OCI-LY1 (cell line): ENCODE results near the gene CCDC28A.

Experiments used
- H2AFZ ChIP-seq: fragments of 200-600 bp; sonication (generic), shearing (Covaris generic); 2 replicates; pipeline ENCODE4 v1.6.0; 2014; ENCODE audit warnings: antibody characterized with exemption, mild to moderate bottlenecking, low read length
- H3F3A ChIP-seq: fragments of 200-600 bp; sonication (generic), shearing (Covaris generic); 2 replicates; pipeline ENCODE4 v1.6.0; 2014; ENCODE audit warnings: mild to moderate bottlenecking, antibody characterized with exemption, low read length, moderate library complexity; ENCODE audit not compliant: insufficient read depth
- H3K27ac ChIP-seq: fragments of 200-600 bp; sonication (generic); 2 replicates; pipeline ENCODE4 v1.5.1; 2014; ENCODE audit warnings: low read length, mixed run types, mild to moderate bottlenecking, low read depth; ENCODE audit not compliant: poor library complexity, severe bottlenecking
- H3K27me3 ChIP-seq: fragments of 200-600 bp; sonication (generic); 2 replicates; pipeline ENCODE4 v1.6.0; 2014; ENCODE audit warnings: antibody characterized with exemption, mild to moderate bottlenecking, low read length, moderate library complexity; ENCODE audit not compliant: insufficient read depth
- H3K36me3 ChIP-seq: fragments of 200-600 bp; sonication (generic); 2 replicates; pipeline ENCODE4 v1.6.1; 2014; ENCODE audit warnings: mild to moderate bottlenecking, antibody characterized with exemption, low read length, moderate library complexity, mixed read lengths; ENCODE audit not compliant: insufficient read depth
- H3K4me1 ChIP-seq: fragments of 200-600 bp; sonication (generic); 2 replicates; pipeline ENCODE4 v1.5.1; 2014; ENCODE audit warnings: mild to moderate bottlenecking, low read length, moderate library complexity; ENCODE audit not compliant: insufficient read depth, severe bottlenecking
- H3K4me2 ChIP-seq: fragments of 200-600 bp; sonication (generic), shearing (Covaris generic); 2 replicates; pipeline ENCODE4 v1.6.1; 2014; ENCODE audit warnings: low read length
- H3K4me3 ChIP-seq: fragments of 200-600 bp; sonication (generic); 2 replicates; pipeline ENCODE4 v1.5.1; 2014; ENCODE audit warnings: low read length, low read depth, mild to moderate bottlenecking, mixed read lengths; ENCODE audit not compliant: poor library complexity, severe bottlenecking
- H3K79me2 ChIP-seq: fragments of 200-600 bp; shearing (Covaris generic); 2 replicates; pipeline ENCODE4 v1.6.1; 2016; ENCODE audit warnings: mixed run types, low read length, mixed read lengths; ENCODE audit not compliant: insufficient read depth
- H3K9ac ChIP-seq: fragments of 200-600 bp; sonication (generic), shearing (Covaris generic); 2 replicates; pipeline ENCODE4 v1.6.1; 2014; ENCODE audit warnings: mild to moderate bottlenecking, low read length, mixed read lengths
- H3K9me2 ChIP-seq: fragments of 200-600 bp; sonication (generic), shearing (Covaris generic); 2 replicates; pipeline ENCODE4 v1.6.1; 2014; ENCODE audit warnings: low read depth, mild to moderate bottlenecking, low read length, mixed read lengths
- H3K9me3 ChIP-seq: fragments of 200-600 bp; shearing (Covaris generic); 2 replicates; pipeline ENCODE4 v1.6.1; 2014; ENCODE audit warnings: low read length, mixed read lengths
- H4K20me1 ChIP-seq: fragments of 200-600 bp; sonication (generic), shearing (Covaris generic); 2 replicates; pipeline ENCODE4 v1.6.0; 2016; ENCODE audit warnings: mild to moderate bottlenecking, low read length; ENCODE audit not compliant: insufficient read depth
- CTCF ChIP-seq: fragments of 200-600 bp; sonication (generic), shearing (Covaris generic); IDR thresholded peaks from 2 replicates; pipeline ENCODE4 v1.5.1; 2017; ENCODE audit warnings: mild to moderate bottlenecking, antibody characterized with exemption, low read length, moderate library complexity, mixed read lengths
- EZH2 ChIP-seq: fragments of 200-600 bp; sonication (generic), shearing (Covaris generic); IDR thresholded peaks from 2 replicates; pipeline ENCODE4 v1.8.0; 2017; ENCODE audit warnings: borderline replicate concordance, mixed run types, mild to moderate bottlenecking, antibody characterized with exemption, low read length, moderate library complexity, mixed read lengths

Gene CCDC28A

GRCh38 chr6:138773177-138774091 lies at the start of gene CCDC28A:
Gene CCDC28A, plus strand, starts transcription at chr6:138773769. Its CDS starts 2,352 bp downstream, at chr6:138776121.
- Histone ChIP-seq H3K9me2 (no peaks in the 10 kb centered on the region), H3K36me3 (no peaks in the 10 kb centered on the region), H3K4me1 (peaks cover 20% of the 10 kb centered on the region), H3K4me2 (peak within 1 kb of the TSS; percentile 79), H3K27me3 (no peaks in the 10 kb centered on the region), H3F3A (no peaks in the 10 kb centered on the region), H3K9ac (peak within 1 kb of the TSS; percentile 87), H2AFZ (peak within 1 kb of the TSS; percentile 58), H3K4me3 (peak within 1 kb of the TSS; percentile 95), H4K20me1 (no peaks in the 10 kb centered on the region), H3K27ac (peak within 1 kb of the TSS; percentile 92), H3K9me3 (no peaks in the 10 kb centered on the region), H3K79me2 (no peaks in the 10 kb centered on the region)
- TF ChIP-seq EZH2, result no peak

GRCh38 chr6:138724015-138724414 lies 49.6 kb upstream of the CCDC28A start:
- Histone ChIP-seq H2AFZ (no peak overlapping the region), H3K27me3 (no peaks in the 10 kb centered on the region), H3K27ac (no peak overlapping the region), H3K9me3 (no peaks in the 10 kb centered on the region), H3F3A (no peaks in the 10 kb centered on the region), H3K4me2 (no peak overlapping the region), H3K9ac (no peak overlapping the region), H3K36me3 (no peaks in the 10 kb centered on the region), H3K4me1 (no peaks in the 10 kb centered on the region), H3K9me2 (no peaks in the 10 kb centered on the region), H3K4me3 (no peak overlapping the region), H3K79me2 (no peaks in the 10 kb centered on the region), H4K20me1 (no peaks in the 10 kb centered on the region)
- no peak for TF ChIP-seq CTCF
- no peak for TF ChIP-seq EZH2

- Histone ChIP-seq H3K4me1 (no peaks in the 10 kb centered on the region), H3K27me3 (no peaks in the 10 kb centered on the region), H3K36me3 (no peaks in the 10 kb centered on the region), H3K4me3 (no peak overlapping the region), H3K9me3 (no peaks in the 10 kb centered on the region), H4K20me1 (no peaks in the 10 kb centered on the region), H3K27ac (no peak overlapping the region), H3K79me2 (no peaks in the 10 kb centered on the region), H3F3A (no peaks in the 10 kb centered on the region), H3K9me2 (no peaks in the 10 kb centered on the region), H2AFZ (no peak overlapping the region), H3K4me2 (no peak overlapping the region), H3K9ac (no peak overlapping the region)
- TF ChIP-seq EZH2 (no peak), CTCF (no peak)
These were observed 47.4 kb upstream of the CCDC28A start for GRCh38 chr6:138726066-138726756.
